GM18511 (cell line): ENCODE measurements around the gene CENPA.
"Not testable (repeated sequence)": the region's sequence is repeated elsewhere in the genome, so short reads cannot be mapped to it uniquely, and the experiment has no call there.

Experiments
- ATAC-seq: cut with Tn5 transposase; IDR thresholded peaks from one replicate; pipeline ENCODE4 v1.9.1; 2021; ENCODE audit warnings: mild to moderate bottlenecking, moderate library complexity; ENCODE audit not compliant: unreplicated experiment

The CENPA gene

GRCh38 chr2:26759845-26760244 lies 26.0 kb upstream of the CENPA start:
- ATAC-seq: no peak

GRCh38 chr2:26760991-26761390 lies 24.9 kb upstream of the CENPA start:
- ATAC-seq: not testable (repeated sequence)

- ATAC-seq: no peak
Measured at GRCh38 chr2:26763019-26763418, 22.8 kb upstream of the CENPA start.

- ATAC-seq: peak; percentile 85
Measured at GRCh38 chr2:26764078-26764887, 21.6 kb upstream of the CENPA start, which contains the start of gene SLC35F6. Gene SLC35F6, plus strand, starts transcription at chr2:26764284. Its CDS starts 66 bp downstream, at chr2:26764350.

- ATAC-seq: no peak
Measured at GRCh38 chr2:26764906-26765305, 20.9 kb upstream of the CENPA start.

GRCh38 chr2:26765475-26766200 lies 20.2 kb upstream of the CENPA start:
- no peak for ATAC-seq

- ATAC-seq: no peak
Measured at GRCh38 chr2:26767129-26767528, 18.7 kb upstream of the CENPA start.

GRCh38 chr2:26767894-26768487 lies 17.9 kb upstream of the CENPA start:
- no peak for ATAC-seq

GRCh38 chr2:26768759-26769088 lies 17.1 kb upstream of the CENPA start:
- ATAC-seq: no peak

- no peak for ATAC-seq
Measured at GRCh38 chr2:26769089-26769761, 16.6 kb upstream of the CENPA start.

GRCh38 chr2:26770986-26771586 lies 14.8 kb upstream of the CENPA start:
- ATAC-seq: no peak

- ATAC-seq: no peak
Measured at GRCh38 chr2:26772064-26773001, 13.5 kb upstream of the CENPA start.

- ATAC-seq: no peak
Measured at GRCh38 chr2:26776195-26776800, 9.6 kb upstream of the CENPA start.

GRCh38 chr2:26778098-26778497 lies 7.8 kb upstream of the CENPA start:
- ATAC-seq: no peak

- ATAC-seq: no peak
Measured at GRCh38 chr2:26778507-26778906, 7.3 kb upstream of the CENPA start.

- no peak for ATAC-seq
Measured at GRCh38 chr2:26780203-26780760, 5.6 kb upstream of the CENPA start.

GRCh38 chr2:26782876-26783704 lies 2.8 kb upstream of the CENPA start:
- ATAC-seq: no peak

- ATAC-seq: no peak
Measured at GRCh38 chr2:26784570-26785234, 1.2 kb upstream of the CENPA start.
